ENCODE measurements around the gene ZNF418. TPM values are rescaled to one million over a fixed set of nuclear protein-coding genes. Genes with fewer than 3 reads are reported as not detected.
A peak's percentile ranks its signal among the peaks of the same experiment; 100 is the strongest.
"Not testable (repeated sequence)": the region's sequence is repeated elsewhere in the genome, so short reads cannot be mapped to it uniquely, and the experiment has no call there.

Gene ZNF418
- total and polyA plus RNA-seq, 3 donors from 2014 or later: 10.4 to 22.0 (median 16.6) TPM

DNA sequence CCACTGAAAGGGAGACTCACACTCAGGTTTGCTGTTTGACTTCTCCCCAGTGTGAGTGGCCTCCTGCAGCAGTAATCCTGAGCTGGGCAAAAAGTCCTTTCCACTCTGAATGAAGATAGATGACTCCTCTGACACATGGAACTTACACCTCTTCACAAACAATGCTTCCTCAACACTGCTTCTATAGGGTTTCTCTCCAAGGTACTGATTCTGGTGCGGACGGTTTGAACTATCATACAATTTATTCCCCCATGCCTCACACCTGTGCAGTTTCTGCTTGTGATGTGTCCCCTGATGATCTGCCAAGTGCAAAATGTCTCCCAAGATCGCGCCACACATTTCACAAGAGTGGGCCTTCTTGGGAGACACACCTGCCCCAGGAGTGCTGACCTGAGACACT lies 7.6 kb downstream of the ZNF418 start:
- no peaks in the 10 kb centered on the region for H3K36me3 ChIP-seq (ENCODE audit: low read depth, missing control alignments)
- no peaks in the 10 kb centered on the region for H3K4me1 ChIP-seq
- H3K4me3 ChIP-seq: no peak overlapping the region
- intact Hi-C loops (cut with DNase I; ENCODE audit: low total_unique reads): no loop called here
- H3K27ac ChIP-seq: no peak overlapping the region
- H3K27me3 ChIP-seq: no peaks in the 10 kb centered on the region
- no peak for DNase-seq
- TF ChIP-seq, protein P1, sequence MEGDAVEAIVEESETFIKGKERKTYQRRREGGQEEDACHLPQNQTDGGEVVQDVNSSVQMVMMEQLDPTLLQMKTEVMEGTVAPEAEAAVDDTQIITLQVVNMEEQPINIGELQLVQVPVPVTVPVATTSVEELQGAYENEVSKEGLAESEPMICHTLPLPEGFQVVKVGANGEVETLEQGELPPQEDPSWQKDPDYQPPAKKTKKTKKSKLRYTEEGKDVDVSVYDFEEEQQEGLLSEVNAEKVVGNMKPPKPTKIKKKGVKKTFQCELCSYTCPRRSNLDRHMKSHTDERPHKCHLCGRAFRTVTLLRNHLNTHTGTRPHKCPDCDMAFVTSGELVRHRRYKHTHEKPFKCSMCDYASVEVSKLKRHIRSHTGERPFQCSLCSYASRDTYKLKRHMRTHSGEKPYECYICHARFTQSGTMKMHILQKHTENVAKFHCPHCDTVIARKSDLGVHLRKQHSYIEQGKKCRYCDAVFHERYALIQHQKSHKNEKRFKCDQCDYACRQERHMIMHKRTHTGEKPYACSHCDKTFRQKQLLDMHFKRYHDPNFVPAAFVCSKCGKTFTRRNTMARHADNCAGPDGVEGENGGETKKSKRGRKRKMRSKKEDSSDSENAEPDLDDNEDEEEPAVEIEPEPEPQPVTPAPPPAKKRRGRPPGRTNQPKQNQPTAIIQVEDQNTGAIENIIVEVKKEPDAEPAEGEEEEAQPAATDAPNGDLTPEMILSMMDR (IDR thresholded peaks at IDR 0.05): no peak
- no peak for TF ChIP-seq POLR2A (IDR thresholded peaks at IDR 0.05)
- 98 to 100% methylated on average over 4 of the region's 4 CpGs for WGBS, 2 donors
- no peaks in the 10 kb centered on the region for H3K9me3 ChIP-seq

DNA sequence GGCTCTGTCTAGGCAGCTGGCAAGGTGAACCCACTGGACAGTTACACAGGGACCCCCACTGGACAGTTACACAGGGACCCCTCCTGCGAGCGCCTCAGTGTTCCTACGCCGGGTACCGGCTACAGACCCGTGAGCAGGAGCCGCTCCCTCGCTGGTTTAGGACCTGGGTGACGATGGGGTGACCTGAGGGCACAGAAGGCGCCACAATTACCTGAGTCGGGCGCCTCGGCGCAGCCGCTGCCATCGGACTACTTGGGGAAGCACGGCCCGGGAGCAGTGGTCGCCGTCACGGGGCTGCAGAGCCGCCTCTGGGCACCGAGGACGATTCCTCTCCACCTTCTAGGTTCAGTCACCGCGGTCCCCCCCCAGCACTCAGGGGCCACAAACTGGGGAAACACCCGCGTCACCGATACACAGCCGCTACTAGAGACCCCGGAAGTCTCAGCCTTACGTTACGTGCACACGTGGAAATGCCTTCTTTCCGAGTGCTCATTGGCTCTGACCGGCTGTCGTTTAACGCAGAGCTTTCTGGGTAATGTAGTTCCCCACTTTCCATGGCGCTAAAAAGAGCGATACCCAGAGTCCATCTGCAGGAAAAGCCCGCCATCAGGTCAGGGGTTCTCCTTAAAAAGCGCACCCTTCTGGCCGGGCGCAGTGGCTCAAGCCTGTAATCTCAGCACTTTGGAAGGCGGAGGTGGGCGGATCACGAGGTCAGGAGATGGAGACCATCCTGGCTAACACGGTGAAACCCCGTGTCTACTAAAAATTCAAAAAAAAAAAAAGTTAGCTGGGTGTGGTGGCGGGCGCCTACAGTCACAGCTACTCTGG lies 18.8 kb downstream of the ZNF418 start, which contains the start of gene ZNF417:
Gene ZNF417, minus strand, starts transcription at position 425 of the 828 bp plus-strand sequence. Its CDS starts 181 bp downstream, at position 244.
- WGBS, 2 donors: 0 to 1% methylated on average over 18 to 51 of the region's 51 CpGs
- Histone ChIP-seq H3K27ac (peak within 1 kb of the TSS; percentile 43 to 55), H3K4me3 (peak within 1 kb of the TSS; percentile 63 to 71)
- H3K9me3 ChIP-seq; H3K27me3 ChIP-seq; H3K4me1 ChIP-seq; H3K36me3 ChIP-seq (ENCODE audit: low read depth, missing control alignments); intact Hi-C loops (cut with DNase I; ENCODE audit: low total_unique reads): not testable (repeated sequence)
- peak; percentile 96 for DNase-seq

- no peaks in the 10 kb centered on the region for H3K36me3 ChIP-seq (ENCODE audit: low read depth, missing control alignments)
- WGBS, 2 donors: 89 to 93% methylated on average over 3 of the region's 3 CpGs
- no peaks in the 10 kb centered on the region for H3K27me3 ChIP-seq
- intact Hi-C loops (cut with DNase I; ENCODE audit: low total_unique reads): no loop called here
- DNase-seq: no peak
- H3K4me1 ChIP-seq: no peaks in the 10 kb centered on the region
- no peak overlapping the region for H3K27ac ChIP-seq
- no peak overlapping the region for H3K4me3 ChIP-seq
- no peaks in the 10 kb centered on the region for H3K9me3 ChIP-seq
- TF ChIP-seq, protein P1 (IDR thresholded peaks at IDR 0.05): no peak
- TF ChIP-seq POLR2A (IDR thresholded peaks at IDR 0.05): no peak
Observed at GRCh38 chr19:57914531-57914930, 20.7 kb downstream of the ZNF418 start.

GRCh38 chr19:57907394-57907793 lies 27.8 kb downstream of the ZNF418 start:
- no peaks in the 10 kb centered on the region for H3K27me3 ChIP-seq
- no peak overlapping the region for H3K27ac ChIP-seq
- H3K4me3 ChIP-seq: no peak overlapping the region
- H3K9me3 ChIP-seq: no peaks in the 10 kb centered on the region
- DNase-seq: no peak
- TF ChIP-seq, protein P1 (IDR thresholded peaks at IDR 0.05): no peak
- no peak for TF ChIP-seq POLR2A (IDR thresholded peaks at IDR 0.05)
- H3K36me3 ChIP-seq (ENCODE audit: low read depth, missing control alignments): no peaks in the 10 kb centered on the region
- intact Hi-C loops (cut with DNase I; ENCODE audit: low total_unique reads): no loop called here
- WGBS, 2 donors: 95 to 96% methylated on average over 3 of the region's 3 CpGs
- no peaks in the 10 kb centered on the region for H3K4me1 ChIP-seq

DNA sequence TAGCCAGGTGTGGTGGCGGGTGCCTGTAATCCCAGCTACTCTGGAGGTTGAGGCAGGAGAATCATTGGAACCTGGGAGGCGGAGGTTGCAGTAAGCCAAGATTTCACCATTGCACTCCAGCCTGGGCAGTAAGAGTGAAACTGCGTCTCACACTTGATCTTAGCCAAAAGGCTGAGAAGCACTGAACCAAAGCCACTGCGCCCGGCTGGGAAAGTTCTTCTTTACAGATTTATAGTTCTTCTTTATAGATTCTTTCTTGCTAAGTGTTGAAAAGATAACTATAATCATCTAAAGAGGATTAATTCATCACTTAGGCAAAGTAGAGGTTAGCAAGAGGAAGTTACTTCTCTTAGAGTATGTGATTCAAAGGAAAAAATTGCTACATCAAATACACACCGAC lies 29.9 kb downstream of the ZNF418 start:
- 88 to 93% methylated on average over 6 of the region's 6 CpGs for WGBS, 2 donors
- Histone ChIP-seq H3K27me3 (no peaks in the 10 kb centered on the region), H3K36me3 (ENCODE audit: low read depth, missing control alignments) (no peaks in the 10 kb centered on the region), H3K27ac (no peak overlapping the region), H3K4me1 (no peaks in the 10 kb centered on the region), H3K4me3 (no peak overlapping the region), H3K9me3 (no peaks in the 10 kb centered on the region)
- intact Hi-C loops (cut with DNase I; ENCODE audit: low total_unique reads): no loop called here
- TF ChIP-seq, protein P1 (IDR thresholded peaks at IDR 0.05): no peak
- TF ChIP-seq POLR2A (IDR thresholded peaks at IDR 0.05): no peak
- DNase-seq: no peak

All from testis (tissue), 3 donors.